Mammary epithelial cell (primary cell): ENCODE data around the gene SUPT5H.

Experiments used
- CTCF ChIP-seq, 2 donors: IDR thresholded peaks in 1 of 2; conservative IDR thresholded peaks in 1 of 2; 2 replicates each; pipeline ENCODE4 v1.5.1; 2011 to 2012; ENCODE audit warnings: inconsistent platforms in 2 of 2, low read length in 2 of 2, mild to moderate bottlenecking in 2 of 2, control low read depth in 1 of 2, low read depth in 1 of 2; ENCODE audit not compliant: insufficient read depth in 1 of 2; ENCODE audit errors: extremely low read depth in 1 of 2
- EZH2 ChIP-seq: IDR thresholded peaks from 2 replicates; pipeline ENCODE4 v1.6.1; 2012; ENCODE audit warnings: low read length, inconsistent platforms, borderline replicate concordance

GRCh38 chr19:39515551-39516191 is 70.3 kb downstream of the SUPT5H start:
- TF ChIP-seq CTCF (conservative IDR thresholded peaks at IDR 0.05 in 1 of 2, IDR thresholded peaks at IDR 0.05 in 1 of 2; ENCODE audit: extremely low read depth in 1 of 2, insufficient read depth in 1 of 2, low read depth in 1 of 2, low read length in 2 of 2) (no peak), EZH2 (no peak)
